Measurements from ENCODE around the gene FNBP1L.

DNA sequence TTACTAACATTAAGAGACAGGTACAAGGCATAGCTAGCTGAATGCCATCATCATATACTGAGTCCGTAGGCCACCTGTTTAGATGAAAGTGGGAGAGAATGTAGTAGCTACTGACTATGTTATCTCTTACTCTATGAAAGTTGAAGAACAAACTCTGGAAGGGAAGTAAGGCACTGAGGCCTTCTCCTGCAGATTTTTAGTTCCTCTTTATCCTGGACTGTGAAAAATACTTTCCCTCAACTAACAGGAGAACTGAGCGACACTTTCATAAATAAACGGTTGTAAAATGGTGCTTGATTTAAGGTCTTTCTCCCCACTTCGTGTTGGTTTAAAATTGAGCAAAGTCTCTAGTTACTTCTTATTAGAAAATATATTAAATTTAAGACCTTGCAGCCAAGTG, 101.9 kb downstream of the FNBP1L start:
- TF ChIP-seq, protein P1, sequence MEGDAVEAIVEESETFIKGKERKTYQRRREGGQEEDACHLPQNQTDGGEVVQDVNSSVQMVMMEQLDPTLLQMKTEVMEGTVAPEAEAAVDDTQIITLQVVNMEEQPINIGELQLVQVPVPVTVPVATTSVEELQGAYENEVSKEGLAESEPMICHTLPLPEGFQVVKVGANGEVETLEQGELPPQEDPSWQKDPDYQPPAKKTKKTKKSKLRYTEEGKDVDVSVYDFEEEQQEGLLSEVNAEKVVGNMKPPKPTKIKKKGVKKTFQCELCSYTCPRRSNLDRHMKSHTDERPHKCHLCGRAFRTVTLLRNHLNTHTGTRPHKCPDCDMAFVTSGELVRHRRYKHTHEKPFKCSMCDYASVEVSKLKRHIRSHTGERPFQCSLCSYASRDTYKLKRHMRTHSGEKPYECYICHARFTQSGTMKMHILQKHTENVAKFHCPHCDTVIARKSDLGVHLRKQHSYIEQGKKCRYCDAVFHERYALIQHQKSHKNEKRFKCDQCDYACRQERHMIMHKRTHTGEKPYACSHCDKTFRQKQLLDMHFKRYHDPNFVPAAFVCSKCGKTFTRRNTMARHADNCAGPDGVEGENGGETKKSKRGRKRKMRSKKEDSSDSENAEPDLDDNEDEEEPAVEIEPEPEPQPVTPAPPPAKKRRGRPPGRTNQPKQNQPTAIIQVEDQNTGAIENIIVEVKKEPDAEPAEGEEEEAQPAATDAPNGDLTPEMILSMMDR (IDR thresholded peaks at IDR 0.05) = no peak
- TF ChIP-seq EZH2 (IDR thresholded peaks at IDR 0.05; ENCODE audit: borderline replicate concordance, insufficient read depth, low read depth, low read length, poor library complexity, severe bottlenecking) = no peak
